ENCODE data around the gene JSRP1.

The JSRP1 gene, protein sequence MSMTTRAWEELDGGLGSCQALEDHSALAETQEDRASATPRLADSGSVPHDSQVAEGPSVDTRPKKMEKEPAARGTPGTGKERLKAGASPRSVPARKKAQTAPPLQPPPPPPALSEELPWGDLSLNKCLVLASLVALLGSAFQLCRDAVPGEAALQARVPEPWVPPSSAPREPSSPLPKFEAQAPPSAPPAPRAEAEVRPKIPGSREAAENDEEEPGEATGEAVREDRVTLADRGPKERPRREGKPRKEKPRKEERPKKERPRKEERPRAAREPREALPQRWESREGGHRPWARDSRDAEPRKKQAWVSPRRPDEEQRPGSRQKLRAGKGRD

DNA sequence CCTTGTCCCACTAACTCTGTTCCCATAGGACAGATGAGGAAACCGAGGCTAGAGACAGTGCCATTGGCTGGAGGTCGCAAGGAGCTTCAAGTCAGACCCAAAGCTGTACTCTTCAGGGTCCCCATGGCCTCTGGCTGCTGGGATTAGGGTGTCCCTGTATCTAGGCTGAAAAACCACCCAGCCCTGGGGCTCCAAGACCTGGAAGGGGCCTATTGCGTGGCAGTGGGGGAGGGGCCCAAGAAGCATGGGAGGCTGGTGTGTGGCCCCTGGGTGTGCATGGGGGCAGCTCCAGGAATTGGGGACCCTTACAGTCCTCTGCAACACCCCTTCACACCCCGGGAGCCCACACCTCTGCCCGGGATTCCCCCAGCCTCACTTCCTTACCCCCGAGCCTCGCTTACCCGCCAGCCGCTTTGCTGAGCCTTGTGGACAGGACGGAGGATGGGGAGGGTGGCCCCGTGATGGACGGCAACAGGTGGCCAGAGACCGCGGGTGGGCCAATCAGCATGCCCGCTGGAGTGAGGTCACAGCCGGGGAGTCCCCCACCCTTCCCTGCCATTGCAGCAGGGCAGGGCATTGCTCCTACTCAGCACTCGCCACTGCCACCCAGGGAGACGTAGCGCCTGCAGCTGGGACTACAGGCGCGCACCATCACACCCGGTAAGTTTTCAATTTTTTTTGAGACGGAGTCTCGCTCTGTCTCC is at the start of gene JSRP1:
Gene JSRP1, minus strand, starts transcription at position 436 of the 704 bp plus-strand sequence. CDS start 1,103 bp downstream, outside the sequence.
- DNase-seq (ENCODE audit: low read depth in 2 of 3, low spot score in 1 of 3): no peak

DNA sequence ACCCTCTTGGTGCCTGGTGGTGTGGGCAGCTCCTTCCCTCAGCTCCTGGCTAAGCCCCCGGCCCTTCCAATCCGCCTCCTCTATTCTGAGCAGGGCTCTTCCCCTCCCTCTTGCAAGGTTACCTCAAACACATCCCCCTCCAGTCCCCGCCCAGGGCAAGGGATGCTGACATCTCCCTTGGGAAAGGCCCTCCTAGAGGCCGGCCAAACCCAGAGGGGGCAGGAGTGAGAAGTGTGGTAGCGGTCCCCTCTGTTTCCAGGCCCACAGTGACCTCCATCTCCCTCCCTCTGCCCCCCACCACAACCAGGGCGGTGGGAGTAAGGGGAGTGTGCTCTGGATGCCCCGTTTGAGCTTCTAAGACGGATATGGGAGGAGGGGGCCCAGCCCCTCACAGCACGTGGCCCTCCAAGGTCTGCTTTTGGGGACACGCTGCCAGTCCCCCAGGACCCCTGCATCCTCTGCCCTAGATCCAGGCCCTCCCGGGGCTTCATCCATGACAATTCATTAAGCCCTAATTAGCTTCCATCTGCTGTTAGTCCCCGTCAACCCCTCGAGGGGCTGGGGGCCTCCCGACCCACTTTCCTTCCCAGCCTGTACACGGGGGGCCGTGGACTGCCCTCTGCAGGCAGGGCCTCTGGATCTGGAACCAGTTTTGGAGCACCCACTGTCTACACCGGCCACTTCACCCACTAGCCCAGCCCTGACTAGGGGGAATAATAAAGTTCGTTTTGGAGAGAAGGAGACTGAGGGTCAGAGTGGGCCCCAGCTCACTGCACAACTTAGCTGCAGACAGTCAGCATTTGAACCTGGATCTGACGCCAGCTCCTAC is 49.4 kb upstream of the JSRP1 start:
- DNase-seq (ENCODE audit: low read depth in 2 of 3, low spot score in 1 of 3): no peak

DNA sequence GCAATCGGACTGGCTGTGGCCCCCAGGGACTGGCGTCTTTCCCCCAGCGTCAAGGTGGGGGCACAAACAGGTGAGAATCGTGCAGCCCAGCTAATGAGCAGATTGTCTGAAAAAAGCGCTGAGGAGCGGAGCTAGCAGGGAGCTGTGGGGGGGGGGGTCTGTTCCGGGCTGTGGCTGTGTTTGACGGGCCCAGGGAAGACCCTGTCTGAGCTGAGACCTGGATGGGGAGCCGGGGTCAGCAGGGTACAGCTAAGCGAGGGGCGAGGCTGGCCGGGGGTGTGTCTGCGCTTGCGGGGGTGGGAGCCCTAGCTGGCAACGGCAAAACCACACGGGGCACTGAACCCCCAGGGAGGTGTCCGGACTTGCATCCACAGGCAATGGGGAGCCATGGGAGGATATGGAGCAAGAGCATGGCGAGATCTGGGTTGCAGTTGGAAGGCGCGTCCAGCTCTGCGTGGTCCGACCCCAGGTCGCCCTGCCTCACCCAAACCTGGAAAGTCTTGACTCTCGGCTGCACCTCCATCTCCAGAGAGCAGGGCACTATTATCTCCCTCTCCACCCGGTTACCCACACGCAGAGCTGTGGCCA is 47.1 kb upstream of the JSRP1 start:
- DNase-seq (ENCODE audit: low read depth in 2 of 3, low spot score in 1 of 3): no peak

DNA sequence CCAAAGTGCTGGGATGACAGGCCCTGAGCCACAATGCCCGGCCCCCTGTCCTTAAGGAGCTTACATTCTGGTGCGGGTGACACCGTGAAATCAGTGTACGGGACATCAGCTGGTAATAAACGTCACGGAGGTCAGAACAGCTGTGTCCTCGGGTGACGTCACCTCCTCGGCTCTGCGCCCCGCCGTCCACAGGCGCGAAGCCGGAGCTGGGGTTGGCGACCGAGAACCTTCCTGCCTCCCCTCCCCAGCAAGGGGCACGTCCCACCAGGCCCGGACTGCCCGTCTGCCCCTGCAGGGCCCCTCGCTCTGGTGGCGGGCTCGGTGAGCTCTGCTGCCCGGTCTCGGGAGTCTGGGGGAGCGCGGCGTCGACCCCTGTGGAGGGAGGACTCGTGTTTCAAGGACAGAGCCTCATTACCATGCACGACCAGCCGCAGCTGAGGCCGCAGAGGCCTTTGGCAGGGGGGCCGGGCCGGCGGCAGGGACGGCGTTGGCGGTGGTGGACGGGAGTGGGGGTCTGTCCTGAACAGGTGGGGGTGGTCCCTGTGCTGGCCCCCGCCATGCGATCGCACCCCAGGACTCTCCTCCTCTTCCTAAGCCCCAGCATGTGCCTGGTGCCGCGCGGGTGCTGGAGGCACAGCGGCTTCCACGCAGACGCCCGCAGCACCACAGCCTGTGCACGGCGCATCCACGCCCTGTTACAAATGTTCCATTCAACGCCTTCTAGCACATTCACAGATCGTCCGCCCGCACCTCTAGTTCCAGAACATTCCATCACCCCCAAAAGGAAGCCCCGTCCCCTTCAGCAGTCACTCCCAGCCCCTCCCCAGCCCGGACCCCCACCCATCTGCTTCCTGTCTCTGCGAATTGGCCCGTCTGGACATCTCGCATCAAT is 46.3 kb upstream of the JSRP1 start:
- no peak for DNase-seq (ENCODE audit: low read depth in 2 of 3, low spot score in 1 of 3)

DNA sequence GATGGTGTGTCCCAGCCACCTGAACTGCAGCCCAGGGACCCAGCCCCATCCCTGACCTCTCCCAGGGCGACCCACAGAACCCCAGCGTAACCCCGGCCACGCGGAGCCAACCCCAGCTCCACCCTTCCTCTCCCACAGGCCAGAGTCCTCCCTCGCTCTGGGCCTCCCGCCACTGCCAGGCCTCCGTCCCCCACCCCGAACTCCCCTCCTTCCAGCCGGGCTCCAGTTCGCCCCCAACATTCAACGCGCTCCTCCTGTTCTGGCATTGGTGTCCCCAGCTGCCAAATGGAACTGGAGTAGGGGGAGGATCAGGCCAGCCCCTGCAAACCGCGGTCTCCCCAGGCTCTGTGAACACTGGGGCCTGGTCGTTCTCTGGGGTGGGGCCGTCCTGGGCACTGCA is 44.3 kb upstream of the JSRP1 start:
- DNase-seq (ENCODE audit: low read depth in 2 of 3, low spot score in 1 of 3): no peak

DNA sequence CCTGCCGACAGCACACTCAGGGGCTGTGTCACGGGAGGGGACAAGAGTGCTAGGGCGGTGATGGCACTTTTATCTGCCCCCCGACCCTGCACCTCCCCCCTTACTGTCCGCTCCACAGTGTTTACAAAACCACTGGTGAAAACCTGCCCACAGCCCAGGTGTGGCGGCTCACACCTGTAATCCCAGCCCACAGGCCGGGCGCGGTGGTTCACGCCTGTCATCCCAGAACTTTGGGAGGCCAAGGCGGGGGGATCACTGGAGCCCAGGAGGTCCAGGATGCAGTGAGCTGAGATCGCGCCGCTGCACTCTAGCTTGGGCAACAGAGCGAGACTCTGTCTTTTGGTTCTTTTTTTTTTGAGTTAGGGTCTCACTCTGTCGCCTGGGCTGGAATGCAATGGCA is 39.9 kb upstream of the JSRP1 start:
- no peak for DNase-seq (ENCODE audit: low read depth in 2 of 3, low spot score in 1 of 3)

DNA sequence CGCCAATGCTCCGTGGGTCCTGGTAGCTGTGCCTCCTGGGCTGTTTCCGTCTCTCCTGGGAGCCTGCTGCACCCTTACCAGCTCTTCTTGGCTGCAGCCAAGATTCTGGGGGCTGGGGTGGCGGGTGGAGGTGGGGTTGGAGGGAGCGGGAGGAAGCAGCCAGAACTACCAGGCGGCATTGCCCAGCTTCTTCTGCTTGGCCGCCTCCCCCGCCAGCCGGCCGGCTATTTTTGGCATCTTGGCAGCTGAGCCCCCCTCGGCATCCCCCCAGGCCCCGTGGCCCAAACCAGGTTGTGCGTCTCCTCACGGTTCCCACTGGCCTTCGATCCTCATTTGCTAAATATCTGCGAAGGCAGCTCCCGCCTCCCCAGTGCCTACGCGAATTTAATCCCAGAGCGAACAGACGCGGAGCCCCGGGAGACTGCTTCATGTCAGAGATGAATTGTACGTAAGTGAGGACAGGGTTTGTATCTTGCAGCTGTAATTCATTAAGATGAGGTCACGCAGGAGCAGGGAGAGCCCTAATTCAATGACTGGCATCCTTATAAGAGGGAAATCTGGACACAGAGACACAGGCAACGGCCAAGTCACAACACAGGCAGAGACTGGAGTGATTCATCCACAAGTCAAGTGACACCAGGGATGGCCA is 38.6 kb upstream of the JSRP1 start:
- DNase-seq (ENCODE audit: low read depth in 2 of 3, low spot score in 1 of 3): no peak

DNA sequence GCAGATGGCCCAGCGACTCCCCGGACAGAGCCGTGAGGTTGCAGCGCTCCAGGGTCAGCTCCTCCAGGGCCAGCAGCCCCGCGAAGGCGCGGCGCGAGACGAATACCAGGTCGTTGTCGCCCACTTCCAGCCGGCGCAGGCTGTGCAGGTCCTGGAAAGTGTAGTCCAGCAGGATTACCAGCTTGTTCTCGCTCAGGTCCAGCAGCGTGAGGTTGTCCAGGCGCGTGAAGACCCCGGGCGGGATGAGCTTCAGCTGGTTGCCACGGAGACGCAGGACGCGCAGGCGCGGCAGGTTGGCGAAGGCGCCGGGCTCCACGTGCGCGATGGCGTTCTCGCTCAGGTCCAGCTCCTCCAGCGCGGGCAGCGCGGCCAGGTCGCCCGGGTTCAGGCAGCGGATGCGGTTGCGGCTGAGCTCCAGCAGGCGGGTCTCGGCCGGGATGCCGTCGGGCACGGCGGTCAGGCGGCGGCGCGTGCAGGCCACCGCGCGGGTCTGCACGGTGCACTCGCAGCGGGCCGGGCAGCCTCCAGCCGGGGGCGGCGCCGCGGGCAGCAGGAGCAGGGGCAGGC is 35.1 kb upstream of the JSRP1 start:
- DNase-seq (ENCODE audit: low read depth in 2 of 3, low spot score in 1 of 3): no peak

DNA sequence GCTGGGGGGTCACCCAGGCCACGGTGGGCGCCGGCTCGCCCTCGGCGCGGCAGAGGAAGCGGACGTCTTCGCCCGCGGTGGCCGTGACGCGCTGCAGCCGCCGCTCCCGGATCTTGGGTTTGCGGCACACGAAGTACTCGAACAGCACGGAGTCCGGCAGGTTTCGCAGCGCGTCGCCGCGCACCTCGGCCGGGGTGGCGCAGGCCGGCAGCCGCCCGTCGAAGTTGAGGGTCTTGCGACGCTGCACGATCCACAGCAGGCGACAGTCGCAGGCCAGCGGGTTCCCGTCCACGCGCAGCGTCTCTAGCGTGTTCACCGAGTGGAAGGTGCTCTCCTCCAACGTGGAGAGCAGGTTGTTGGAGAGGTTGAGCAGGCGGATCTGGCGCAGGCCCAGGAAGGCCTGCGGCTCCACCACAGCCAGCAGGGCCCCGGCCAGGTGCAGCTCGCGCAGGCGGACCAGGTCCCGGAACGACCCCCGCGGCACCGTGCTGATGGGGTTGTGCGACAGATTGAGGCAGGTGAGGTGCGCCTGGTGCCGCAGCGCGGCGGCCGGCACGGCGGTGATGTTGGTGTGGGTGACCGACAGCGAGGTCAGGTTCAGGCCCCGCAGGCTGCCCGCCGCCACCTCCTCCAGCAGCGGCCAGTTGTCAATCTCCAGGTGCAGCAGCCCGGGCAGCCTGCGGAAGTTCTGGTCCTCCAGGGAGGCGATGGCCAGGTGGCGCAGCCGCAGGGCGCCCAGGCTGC is 34.4 kb upstream of the JSRP1 start:
- DNase-seq (ENCODE audit: low read depth in 2 of 3, low spot score in 1 of 3): no peak

DNA sequence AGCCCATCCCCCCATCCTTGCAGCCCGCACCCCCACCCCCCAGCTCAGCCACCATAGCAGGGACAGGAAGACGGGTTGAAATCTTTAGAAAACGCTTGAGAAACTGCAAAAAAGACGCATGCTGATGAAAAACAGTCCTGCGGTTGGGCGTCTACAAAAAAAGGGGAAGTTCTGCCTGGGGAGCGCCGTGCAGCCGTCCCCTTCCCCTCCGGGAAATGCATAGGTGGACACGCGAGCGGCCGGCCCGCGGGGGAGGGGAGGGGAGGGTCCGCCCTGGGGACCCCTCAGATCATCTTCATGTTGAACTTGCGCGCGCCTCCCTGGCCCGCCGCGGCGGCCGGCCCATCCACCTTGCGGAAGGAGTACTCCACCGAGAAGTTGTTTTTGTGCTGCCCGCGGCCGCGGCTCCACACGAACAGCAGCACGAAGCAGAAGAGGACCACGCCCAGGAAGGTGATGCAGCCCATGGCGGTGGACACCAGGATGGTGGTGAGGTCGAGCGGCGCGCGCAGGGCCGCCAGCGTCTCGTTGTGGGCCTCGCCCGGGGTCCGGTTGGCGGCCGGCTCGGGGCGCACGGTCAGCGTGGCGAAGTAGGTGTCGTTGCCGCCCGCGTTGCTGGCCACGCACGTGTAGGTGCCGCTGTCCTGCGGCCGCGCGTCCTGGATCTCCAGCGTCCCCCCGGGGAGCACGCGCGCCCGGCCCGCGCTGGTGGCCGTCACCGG is 33.7 kb upstream of the JSRP1 start:
- DNase-seq (ENCODE audit: low read depth in 2 of 3, low spot score in 1 of 3): no peak

DNA sequence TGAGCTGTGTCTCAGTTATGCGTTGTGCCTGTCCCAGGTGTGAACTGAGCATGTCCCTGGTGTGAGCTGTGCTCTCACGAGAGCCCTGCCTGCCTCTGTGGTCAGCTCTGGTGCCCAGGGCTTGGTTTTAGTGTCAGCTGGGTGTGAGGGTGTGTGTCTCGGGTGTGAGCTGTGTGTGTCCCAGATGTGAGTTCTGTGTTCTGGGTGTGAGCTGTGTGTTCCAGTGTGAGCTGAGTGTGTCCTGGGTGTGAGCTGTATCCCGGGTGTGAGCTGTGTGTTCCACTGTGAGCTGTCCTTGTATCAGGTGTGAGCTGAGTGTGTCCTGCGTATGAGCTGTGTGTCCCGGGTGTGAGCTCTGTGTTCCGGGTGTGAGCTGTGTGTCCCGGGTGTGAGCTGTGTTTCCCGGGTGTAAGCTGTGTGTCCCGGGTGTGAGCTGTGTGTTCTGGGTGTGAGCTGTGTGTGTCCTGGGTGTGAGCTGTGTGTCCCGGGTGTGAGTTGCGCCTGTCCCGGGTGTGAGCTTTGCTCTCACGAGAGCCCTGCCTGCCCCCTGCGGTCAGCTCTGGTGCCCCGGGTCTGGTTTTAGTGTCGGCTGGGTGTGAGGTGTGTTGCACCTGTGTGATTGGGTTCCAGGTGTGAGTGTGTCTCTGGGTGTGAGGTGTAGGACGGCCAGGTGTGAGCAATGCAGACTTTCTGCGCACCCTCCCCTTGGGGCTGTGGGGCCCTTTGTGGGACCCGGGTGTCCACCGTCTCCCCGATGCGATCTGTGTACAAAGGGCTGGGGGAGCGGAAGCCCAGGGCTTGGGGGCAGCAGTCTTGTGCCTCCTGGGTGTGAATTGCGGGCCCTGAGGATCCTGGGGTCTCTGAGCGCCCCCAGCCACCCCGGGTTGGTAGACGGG is 32.8 kb upstream of the JSRP1 start:
- no peak for DNase-seq (ENCODE audit: low read depth in 2 of 3, low spot score in 1 of 3)

DNA sequence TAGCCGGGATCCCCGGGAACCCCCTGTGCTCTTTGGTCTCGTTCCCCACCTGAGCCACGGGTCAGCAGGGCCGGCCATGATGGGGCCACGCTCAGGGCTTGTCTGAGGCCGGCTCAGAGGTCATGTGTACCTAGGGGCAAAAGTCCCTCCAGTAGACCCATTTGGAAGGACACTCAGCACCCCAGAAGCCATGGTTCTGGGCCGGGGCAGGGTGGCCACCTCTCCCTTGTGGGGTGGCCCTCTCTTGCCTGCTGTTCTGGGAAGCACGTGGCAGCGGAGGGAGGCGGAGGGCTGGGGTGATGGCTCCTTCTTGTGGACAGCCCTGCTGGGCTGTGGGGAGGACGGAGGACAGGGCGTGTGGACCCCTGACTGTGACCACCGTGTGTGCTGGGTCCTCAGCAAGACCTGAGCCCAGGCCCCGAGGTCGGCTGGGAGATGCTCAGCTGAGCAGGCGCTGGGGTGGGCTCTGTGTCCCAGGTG is 32.2 kb upstream of the JSRP1 start:
- no peak for DNase-seq (ENCODE audit: low read depth in 2 of 3, low spot score in 1 of 3)

DNA sequence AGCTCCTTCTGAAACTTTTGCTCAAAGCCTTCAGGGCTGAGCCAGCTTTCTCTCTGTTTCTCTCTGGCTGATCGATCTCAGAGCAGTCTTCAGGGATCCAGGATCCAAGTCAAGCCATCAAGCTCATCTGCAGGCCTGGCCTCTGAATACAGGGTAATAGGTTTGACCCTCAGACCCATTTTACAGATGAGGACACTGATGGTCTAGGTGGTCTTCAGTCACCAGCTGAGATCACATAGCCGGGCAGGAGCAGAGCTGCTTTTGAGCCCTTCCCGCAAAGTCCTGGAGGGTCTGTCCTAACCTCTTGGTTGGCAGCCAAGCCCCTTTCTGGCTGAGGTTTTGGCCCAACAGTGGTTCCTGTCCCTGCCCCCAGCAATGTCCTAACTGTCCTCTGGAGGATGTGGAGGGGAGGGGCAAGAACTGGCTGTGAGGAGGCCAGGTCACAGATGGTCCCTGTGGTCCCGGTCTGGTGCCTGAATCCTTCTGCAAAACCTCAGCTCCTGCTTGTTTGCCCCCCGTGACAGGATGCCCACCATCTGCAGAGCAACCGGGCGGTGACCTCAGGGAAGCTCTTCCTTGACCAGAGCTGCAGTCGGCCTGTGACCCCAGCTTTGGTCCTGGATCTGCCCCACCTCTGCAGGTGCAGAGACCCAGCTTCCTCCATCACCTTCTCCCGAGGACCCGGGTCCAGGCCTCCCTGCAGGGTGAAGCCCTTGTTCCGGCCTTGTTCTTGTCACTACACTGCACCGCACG is 31.5 kb upstream of the JSRP1 start:
- no peak for DNase-seq (ENCODE audit: low read depth in 2 of 3, low spot score in 1 of 3)

DNA sequence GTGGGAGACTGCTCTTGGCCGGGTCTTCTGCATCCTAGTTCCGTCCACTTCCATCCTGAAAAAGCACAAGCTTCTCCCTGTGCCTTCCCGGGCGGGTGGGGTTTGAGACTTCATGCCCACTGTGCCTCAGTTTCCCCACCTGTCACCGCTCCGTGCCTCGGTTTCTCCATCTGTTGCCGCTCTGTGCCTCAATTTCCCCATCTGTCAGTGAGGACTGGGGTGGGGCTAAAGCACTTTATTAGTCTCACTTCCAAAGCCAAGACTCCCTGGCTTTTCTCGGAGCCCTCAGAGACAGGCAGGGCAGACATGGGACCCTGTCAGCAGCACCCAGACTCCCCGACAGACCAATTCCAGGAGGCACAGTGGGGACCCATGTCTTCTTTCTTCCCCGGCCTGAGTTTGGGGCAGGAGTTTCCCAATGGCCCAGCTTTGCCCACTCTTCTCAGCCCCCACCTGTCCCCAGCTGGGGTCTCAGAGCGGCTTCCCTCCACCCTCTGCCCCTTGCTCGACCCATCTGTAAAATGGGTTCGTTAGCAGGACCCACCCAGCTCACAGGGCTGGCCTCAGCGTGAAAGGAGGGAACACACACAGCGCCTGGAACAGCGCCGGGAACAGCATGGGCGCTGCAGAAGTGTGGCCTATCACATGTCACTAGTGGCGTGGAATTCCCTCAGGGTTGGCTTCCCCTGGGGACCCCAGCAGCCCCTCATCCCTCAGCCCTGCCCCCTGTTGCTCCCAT is 30.4 kb upstream of the JSRP1 start:
- DNase-seq (ENCODE audit: low read depth in 2 of 3, low spot score in 1 of 3): no peak

DNA sequence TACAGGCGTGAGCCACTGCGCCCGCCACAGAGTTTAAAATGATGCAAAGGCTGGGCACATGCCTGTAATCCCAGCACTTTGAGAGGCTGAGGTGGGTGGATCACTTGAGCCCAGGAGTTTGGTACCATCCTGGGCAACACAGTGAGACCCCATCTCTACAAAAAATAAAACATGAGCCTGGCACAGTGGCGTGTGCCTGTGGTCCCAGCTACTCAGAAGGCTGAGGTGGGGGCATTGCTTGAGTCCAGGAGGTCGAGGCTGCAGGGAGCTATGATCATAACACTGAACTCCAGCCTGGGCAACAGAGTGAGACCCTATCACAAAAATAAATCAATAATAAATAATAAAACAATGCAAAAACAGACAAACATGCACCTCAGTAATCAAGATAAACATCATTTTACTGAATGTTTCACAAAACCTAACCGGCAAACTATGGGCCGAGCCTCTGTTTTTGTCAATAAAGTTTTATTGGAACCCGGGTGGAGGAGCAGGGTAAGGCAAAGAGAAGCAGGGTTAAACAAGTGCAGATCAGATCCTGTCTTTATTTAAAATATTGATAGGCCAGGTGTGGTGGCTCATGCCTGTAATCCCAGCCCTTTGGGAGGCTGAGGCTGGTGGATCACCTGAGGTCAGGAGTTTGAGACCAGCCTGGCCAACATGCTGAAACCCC is 27.8 kb upstream of the JSRP1 start:
- no peak for DNase-seq (ENCODE audit: low read depth in 2 of 3, low spot score in 1 of 3)

Data from stimulated activated CD4-positive, alpha-beta T cell treated with anti-CD3 and anti-CD28 coated beads, Interleukin-12 subunit alpha, Interleukin-12 subunit beta, amount 100 ng/mL, for 48 hours (primary cell).